HEK293T (cell line): Measurements from ENCODE around the gene TRIM26.

Experiments used
- CTCF ChIA-PET: fragments of 350-600 bp; formaldehyde crosslinking; extraction: SDS; loops from one replicate; lab custom pipeline; 2021; ENCODE audit warnings: antibody characterized with exemption, inconsistent platforms; lab: Yijun Ruan, JAX
- POLR2A ChIA-PET: fragments of 350-600 bp; formaldehyde crosslinking; extraction: SDS; loops from one replicate; lab custom pipeline; 2020; ENCODE audit warnings: antibody characterized with exemption, inconsistent platforms; lab: Yijun Ruan, JAX
- DNase-seq: peaks from one replicate; pipeline ENCODE4 v3.0.0; 2012; ENCODE audit warnings: mixed read lengths; ENCODE audit errors: extremely low spot score
- ARNT ChIP-seq: fragments of 450-650 bp; IDR thresholded peaks from 2 replicates; pipeline ENCODE4 v1.6.1; 2017; ENCODE audit warnings: mild to moderate bottlenecking
- BHLHE40 ChIP-seq: fragments of 450-650 bp; IDR thresholded peaks from 2 replicates; pipeline ENCODE4 v1.6.1; 2016; ENCODE audit warnings: mild to moderate bottlenecking, moderate library complexity, borderline replicate concordance
- CTBP1 ChIP-seq: fragments of 450-650 bp; IDR thresholded peaks from 2 replicates; pipeline ENCODE4 v1.6.1; 2016; ENCODE audit warnings: borderline replicate concordance
- ELF4 ChIP-seq: fragments of 450-650 bp; IDR thresholded peaks from 2 replicates; pipeline ENCODE4 v1.6.1; 2017; ENCODE audit warnings: antibody characterized with exemption
- FOXA1 ChIP-seq: fragments of 450-650 bp; IDR thresholded peaks from 2 replicates; pipeline ENCODE4 v1.6.1; 2016; ENCODE audit warnings: mild to moderate bottlenecking
- FOXK2 ChIP-seq: fragments of 450-650 bp; IDR thresholded peaks from 2 replicates; pipeline ENCODE4 v1.6.1; 2016; ENCODE audit warnings: mild to moderate bottlenecking
- FOXM1 ChIP-seq: fragments of 450-650 bp; IDR thresholded peaks from 2 replicates; pipeline ENCODE4 v1.6.1; 2017; ENCODE audit warnings: mild to moderate bottlenecking, borderline replicate concordance
- HDGF ChIP-seq: fragments of 450-650 bp; IDR thresholded peaks from 2 replicates; pipeline ENCODE4 v1.6.1; 2017; ENCODE audit warnings: antibody characterized with exemption, borderline replicate concordance
- L3MBTL2 ChIP-seq: fragments of 450-650 bp; conservative IDR thresholded peaks from 2 replicates; pipeline ENCODE4 v1.6.1; 2016; ENCODE audit warnings: mild to moderate bottlenecking
- LEF1 ChIP-seq: fragments of 450-650 bp; IDR thresholded peaks from 2 replicates; pipeline ENCODE4 v1.6.1; 2017; ENCODE audit warnings: mild to moderate bottlenecking, borderline replicate concordance
- NFRKB ChIP-seq: fragments of 450-650 bp; IDR thresholded peaks from 2 replicates; pipeline ENCODE4 v1.6.1; 2016; ENCODE audit warnings: mild to moderate bottlenecking, moderate library complexity
- SP1 ChIP-seq: fragments of 450-650 bp; IDR thresholded peaks from 2 replicates; pipeline ENCODE4 v1.6.1; 2017
- SUZ12 ChIP-seq: fragments of 450-650 bp; IDR thresholded peaks from 2 replicates; pipeline ENCODE4 v1.6.1; 2016; ENCODE audit warnings: mild to moderate bottlenecking
- TARDBP ChIP-seq: fragments of 450-650 bp; IDR thresholded peaks from 2 replicates; pipeline ENCODE4 v1.6.1; 2016
- ZNF384 ChIP-seq: fragments of 450-650 bp; IDR thresholded peaks from 2 replicates; pipeline ENCODE4 v1.6.1; 2016
- TF ChIP-seq, protein P1 (sequence below): fragments of 450-650 bp; IDR thresholded peaks from 2 replicates; pipeline ENCODE4 v1.6.1; 2016

Gene TRIM26

GRCh38 chr6:30136570-30137286 lies 76.5 kb downstream of the TRIM26 start:
- ChIA-PET POLR2A (no interaction called here), CTCF (no interaction called here)
- no peak for TF ChIP-seq CTBP1
- TF ChIP-seq L3MBTL2 = no peak
- TF ChIP-seq ELF4 = no peak
- no peak for TF ChIP-seq BHLHE40
- no peak for TF ChIP-seq TARDBP
- no peak for TF ChIP-seq SP1
- TF ChIP-seq ZNF384 = no peak
- TF ChIP-seq NFRKB = no peak
- TF ChIP-seq HDGF = no peak
- no peak for TF ChIP-seq FOXK2
- TF ChIP-seq FOXM1 = no peak
- no peak for TF ChIP-seq ARNT
- TF ChIP-seq, protein P1, sequence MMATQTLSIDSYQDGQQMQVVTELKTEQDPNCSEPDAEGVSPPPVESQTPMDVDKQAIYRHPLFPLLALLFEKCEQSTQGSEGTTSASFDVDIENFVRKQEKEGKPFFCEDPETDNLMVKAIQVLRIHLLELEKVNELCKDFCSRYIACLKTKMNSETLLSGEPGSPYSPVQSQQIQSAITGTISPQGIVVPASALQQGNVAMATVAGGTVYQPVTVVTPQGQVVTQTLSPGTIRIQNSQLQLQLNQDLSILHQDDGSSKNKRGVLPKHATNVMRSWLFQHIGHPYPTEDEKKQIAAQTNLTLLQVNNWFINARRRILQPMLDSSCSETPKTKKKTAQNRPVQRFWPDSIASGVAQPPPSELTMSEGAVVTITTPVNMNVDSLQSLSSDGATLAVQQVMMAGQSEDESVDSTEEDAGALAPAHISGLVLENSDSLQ = no peak
- no peak for TF ChIP-seq SUZ12
- no peak for TF ChIP-seq FOXA1
- no peak for TF ChIP-seq LEF1
- DNase-seq = no peak

DNA sequence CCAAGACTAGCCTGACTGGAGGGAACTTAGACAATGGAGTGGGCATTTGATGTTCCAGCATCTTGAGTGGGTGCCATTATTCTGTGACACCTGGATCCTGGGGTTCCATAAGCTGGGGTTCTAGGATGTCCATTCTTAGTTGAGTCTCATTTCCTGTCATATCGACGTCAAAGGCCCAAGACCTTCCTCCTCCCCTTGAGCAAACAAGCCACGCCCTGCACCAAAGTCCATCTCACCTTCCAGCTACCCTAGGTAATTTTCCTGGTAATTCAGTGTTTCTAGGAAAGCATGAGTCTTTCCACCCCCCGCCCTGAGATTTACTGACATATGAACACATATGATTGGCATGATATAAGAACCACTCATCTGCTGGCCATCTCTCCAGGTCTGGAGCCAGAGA lies 77.4 kb downstream of the TRIM26 start, which contains the start of gene TRIM40:
TRIM40 (plus strand) TSS at position 384 of the 400 bp plus-strand sequence. CDS start 897 bp downstream, outside the sequence.
- POLR2A ChIA-PET = no interaction called here
- TF ChIP-seq FOXK2 (no peak), NFRKB (no peak), FOXA1 (no peak), L3MBTL2 (no peak), SP1 (no peak), SUZ12 (no peak), LEF1 (no peak)
- TF ChIP-seq, protein P1 = no peak

DNA sequence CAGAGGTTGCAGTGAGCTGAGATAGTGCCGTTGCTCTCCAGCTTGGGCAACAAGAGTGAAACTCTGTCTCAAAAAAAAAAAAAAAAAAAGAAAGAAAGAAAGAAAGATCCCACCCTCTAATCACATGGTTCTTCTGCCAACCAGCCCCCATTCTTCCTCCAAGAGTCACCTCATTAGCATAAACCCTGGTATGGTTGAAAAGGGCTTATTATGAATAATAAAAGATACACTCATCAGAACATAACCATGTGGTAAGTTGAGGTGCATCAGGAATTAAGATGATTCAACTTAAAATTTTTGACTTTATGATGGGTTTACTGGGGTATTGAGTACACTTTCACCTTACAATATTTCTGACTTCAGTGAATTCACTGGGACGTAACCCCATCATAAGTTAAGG lies 78.1 kb downstream of the TRIM26 start:
- DNase-seq = no peak
- CTCF ChIA-PET = no interaction called here
- POLR2A ChIA-PET = no interaction called here
- no peak for TF ChIP-seq FOXK2

More for the DNA sequence above, 77.4 kb downstream of the TRIM26 start, which contains the start of gene TRIM40:
- DNase-seq = no peak
- CTCF ChIA-PET = no interaction called here
